NCI-H1417 treated with DMSO at 0.1 percent for 48 hours (cell line): ENCODE measurements around the gene MMP20.

Experiments used
- DNase-seq: peaks from one replicate; lab custom pipeline; 2025; lab: John Stamatoyannopoulos, UW

The MMP20 gene

GRCh38 chr11:102553835-102554282 is 71.3 kb downstream of the MMP20 start:
- no peak for DNase-seq

- no peak for DNase-seq
Measured at GRCh38 chr11:102552447-102553194, 72.5 kb downstream of the MMP20 start.

GRCh38 chr11:102552020-102552419 is 73.1 kb downstream of the MMP20 start:
- no peak for DNase-seq

GRCh38 chr11:102551169-102551781 is 73.9 kb downstream of the MMP20 start:
- DNase-seq, result no peak

GRCh38 chr11:102546923-102547471 is 78.1 kb downstream of the MMP20 start:
- no peak for DNase-seq

- DNase-seq, result no peak
Measured at GRCh38 chr11:102546427-102546826, 78.7 kb downstream of the MMP20 start.

- DNase-seq, result no peak
Measured at GRCh38 chr11:102545701-102546100, 79.4 kb downstream of the MMP20 start.

GRCh38 chr11:102544594-102544993 is 80.5 kb downstream of the MMP20 start:
- DNase-seq, result no peak

GRCh38 chr11:102539567-102539966 is 85.6 kb downstream of the MMP20 start:
- no peak for DNase-seq

- no peak for DNase-seq
Measured at GRCh38 chr11:102538932-102539331, 86.2 kb downstream of the MMP20 start.

- no peak for DNase-seq
Measured at GRCh38 chr11:102534261-102534872, 90.8 kb downstream of the MMP20 start.

GRCh38 chr11:102530558-102530957 is 94.6 kb downstream of the MMP20 start, which contains the start of gene MMP7:
Gene MMP7 (minus strand): TSS chr11:102530747. CDS start chr11:102530700, 47 bp downstream.
- DNase-seq, result no peak

GRCh38 chr11:102528618-102529017 is 96.5 kb downstream of the MMP20 start:
- no peak for DNase-seq

GRCh38 chr11:102527684-102528083 is 97.4 kb downstream of the MMP20 start:
- no peak for DNase-seq

- DNase-seq, result no peak
Measured at GRCh38 chr11:102527041-102527440, 98.1 kb downstream of the MMP20 start.
